Ascending aorta (tissue), 2 donors: Measurements from ENCODE around the gene ENPP4. TPM values are rescaled to one million over a fixed set of nuclear protein-coding genes. Genes with fewer than 3 reads are reported as not detected.
"Not testable (repeated sequence)": the region's sequence is repeated elsewhere in the genome, so short reads cannot be mapped to it uniquely, and the experiment has no call there.

Experiments
- DNase-seq, 2 donors: peaks; one replicate each; pipeline ENCODE4 v3.0.0-alpha.2; 2019; ENCODE audit warnings: low spot score in 2 of 2
- H3K27ac ChIP-seq, 2 donors: fragments of 200-600 bp; sonication (generic); one replicate each; pipeline ENCODE4 v1.5.1; 2016 to 2017; ENCODE audit warnings: mild to moderate bottlenecking in 1 of 2
- H3K27me3 ChIP-seq: fragments of 200-600 bp; sonication (generic); one replicate; pipeline ENCODE4 v1.5.1; 2017
- H3K36me3 ChIP-seq, 2 donors: fragments of 200-600 bp; sonication (generic); one replicate each; pipeline ENCODE4 v1.5.1; 2016
- H3K4me1 ChIP-seq, 2 donors: fragments of 200-600 bp; sonication (generic); one replicate each; pipeline ENCODE4 v1.5.1; 2016 to 2017; ENCODE audit warnings: mild to moderate bottlenecking in 1 of 2
- H3K4me3 ChIP-seq, 2 donors: fragments of 200-600 bp; sonication (generic); one replicate each; pipeline ENCODE4 v1.5.1; 2016 to 2017; ENCODE audit warnings: mild to moderate bottlenecking in 1 of 2
- H3K9me3 ChIP-seq, 2 donors: fragments of 200-600 bp; sonication (generic); one replicate each; pipeline ENCODE4 v1.5.1; 2016
- CTCF ChIP-seq, 3 experiments: fragments of 200-600 bp in 2 of 3; fragments of 450-650 bp in 1 of 3; sonication (generic) in 2 of 3; IDR thresholded peaks; one replicate each; pipeline ENCODE4 v1.5.1; 2016 to 2019; ENCODE audit warnings: antibody characterized with exemption in 3 of 3, mild to moderate bottlenecking in 1 of 3, moderate library complexity in 1 of 3
- intact Hi-C: fragments of 100-400 bp; cut with DNase I; formaldehyde crosslinking; loops from one replicate; pipeline ENCODE4 v1.15.1; 2023
- total RNA-seq: library from RNA; depleted of rRNA; stranded (reverse); fragments of >200 nt; gene quantifications from one replicate; pipeline ENCODE4 v1.1.0, GENCODE V29; 2016

The ENPP4 gene
- 12.5 TPM for total RNA-seq

GRCh38 chr6:46129629-46130511 lies at the start of gene ENPP4:
TSS of gene ENPP4 (plus strand) at chr6:46129989. CDS start at chr6:46139584, 9,595 bp downstream.
- Histone ChIP-seq H3K36me3 (no peaks in the 10 kb centered on the region), H3K27ac (peak within 1 kb of the TSS; percentile 64 to 82), H3K27me3 (no peaks in the 10 kb centered on the region), H3K9me3 (no peaks in the 10 kb centered on the region), H3K4me1 (peaks cover 0 to 6% of the 10 kb centered on the region in 2 donors), H3K4me3 (peak within 1 kb of the TSS; percentile 76 to 94)
- DNase-seq: peak; percentile 43 to 94
- peak in 2 of 3 experiments; percentile 2 to 16 for TF ChIP-seq CTCF (IDR thresholded peaks at IDR 0.05)
- intact Hi-C loops: loop anchor here (2.0 to 5.0 kb wide), 3 partner anchors 62 to 523 kb away; partner anchors contain the start of genes CYP39A1 and SLC25A27

GRCh38 chr6:46080111-46080510 lies 49.7 kb upstream of the ENPP4 start:
- H3K27me3 ChIP-seq: no peaks in the 10 kb centered on the region
- no peak overlapping the region for H3K27ac ChIP-seq
- no peak for DNase-seq
- intact Hi-C loops: no loop called here
- H3K4me3 ChIP-seq: no peak overlapping the region
- TF ChIP-seq CTCF (IDR thresholded peaks at IDR 0.05): no peak
- no peaks in the 10 kb centered on the region for H3K4me1 ChIP-seq
- no peaks in the 10 kb centered on the region for H3K36me3 ChIP-seq
- no peaks in the 10 kb centered on the region for H3K9me3 ChIP-seq

GRCh38 chr6:46085688-46086087 lies 44.1 kb upstream of the ENPP4 start:
- H3K36me3 ChIP-seq, H3K4me1 ChIP-seq, H3K4me3 ChIP-seq, H3K9me3 ChIP-seq, DNase-seq, intact Hi-C loops, H3K27ac ChIP-seq, H3K27me3 ChIP-seq: not testable (repeated sequence)

GRCh38 chr6:46090115-46091079 lies 39.4 kb upstream of the ENPP4 start:
- Histone ChIP-seq H3K27me3 (no peaks in the 10 kb centered on the region), H3K4me1 (no peaks in the 10 kb centered on the region), H3K4me3 (no peak overlapping the region), H3K9me3 (peaks cover 6 to 9% of the 10 kb centered on the region in 2 donors), H3K36me3 (no peaks in the 10 kb centered on the region), H3K27ac (no peak overlapping the region)
- DNase-seq: peak in 1 of 2 donors; percentile 73
- intact Hi-C loops: loop anchor here (2.0 to 5.0 kb wide), 5 partner anchors 132 to 692 kb away; partner anchors contain the start of gene RCAN2
- peak; percentile 58 to 80 (median 67) for TF ChIP-seq CTCF (IDR thresholded peaks at IDR 0.05)

- H3K36me3 ChIP-seq: no peaks in the 10 kb centered on the region
- DNase-seq: no peak
- H3K27me3 ChIP-seq: no peaks in the 10 kb centered on the region
- TF ChIP-seq CTCF (IDR thresholded peaks at IDR 0.05): no peak
- intact Hi-C loops: loop anchor here (2.0 to 5.0 kb wide), 5 partner anchors 131 to 691 kb away; partner anchors contain the start of gene RCAN2
- H3K4me1 ChIP-seq: no peaks in the 10 kb centered on the region
- peaks cover 6 to 9% of the 10 kb centered on the region in 2 donors for H3K9me3 ChIP-seq
- H3K27ac ChIP-seq: no peak overlapping the region
- no peak overlapping the region for H3K4me3 ChIP-seq
Measured at GRCh38 chr6:46091080-46091478, 38.7 kb upstream of the ENPP4 start.
